Lower leg skin (tissue), 3 donors: Measurements from ENCODE around the gene TTC7B.

Source experiments
- POLR2A ChIP-seq, 2 donors: fragments of 450-650 bp; IDR thresholded peaks; one replicate each; pipeline ENCODE4 v1.6.1; 2016 to 2017; ENCODE audit warnings: antibody characterized with exemption in 2 of 2, mild to moderate bottlenecking in 1 of 2, moderate library complexity in 1 of 2
- TF ChIP-seq, protein P1 (sequence below), 3 donors: fragments of 450-650 bp; IDR thresholded peaks; one replicate each; pipeline ENCODE4 v1.5.1; 2016; ENCODE audit warnings: antibody characterized with exemption in 3 of 3, mild to moderate bottlenecking in 3 of 3, moderate library complexity in 2 of 3

DNA sequence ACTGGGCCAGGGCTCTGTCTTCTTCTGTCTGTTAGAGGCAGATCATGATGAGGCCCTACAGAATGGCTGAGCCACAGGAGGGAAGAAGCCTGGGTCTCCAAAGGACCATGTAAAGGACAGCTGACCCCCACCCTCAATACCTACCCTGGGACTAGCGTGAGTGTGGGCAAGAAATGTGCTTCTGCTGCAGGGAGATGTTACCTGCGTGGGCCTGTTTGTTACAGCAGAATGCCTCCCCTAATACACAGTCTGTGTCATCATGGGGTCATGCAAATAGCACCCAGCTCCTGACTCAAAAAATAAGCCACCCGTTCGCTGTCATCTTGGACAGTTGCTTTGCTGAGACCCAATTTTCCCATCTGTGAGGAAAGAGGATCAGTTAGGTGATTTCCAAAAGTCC lies 328.8 kb downstream of the TTC7B start:
- TF ChIP-seq POLR2A (IDR thresholded peaks at IDR 0.05) = no peak
- TF ChIP-seq, protein P1, sequence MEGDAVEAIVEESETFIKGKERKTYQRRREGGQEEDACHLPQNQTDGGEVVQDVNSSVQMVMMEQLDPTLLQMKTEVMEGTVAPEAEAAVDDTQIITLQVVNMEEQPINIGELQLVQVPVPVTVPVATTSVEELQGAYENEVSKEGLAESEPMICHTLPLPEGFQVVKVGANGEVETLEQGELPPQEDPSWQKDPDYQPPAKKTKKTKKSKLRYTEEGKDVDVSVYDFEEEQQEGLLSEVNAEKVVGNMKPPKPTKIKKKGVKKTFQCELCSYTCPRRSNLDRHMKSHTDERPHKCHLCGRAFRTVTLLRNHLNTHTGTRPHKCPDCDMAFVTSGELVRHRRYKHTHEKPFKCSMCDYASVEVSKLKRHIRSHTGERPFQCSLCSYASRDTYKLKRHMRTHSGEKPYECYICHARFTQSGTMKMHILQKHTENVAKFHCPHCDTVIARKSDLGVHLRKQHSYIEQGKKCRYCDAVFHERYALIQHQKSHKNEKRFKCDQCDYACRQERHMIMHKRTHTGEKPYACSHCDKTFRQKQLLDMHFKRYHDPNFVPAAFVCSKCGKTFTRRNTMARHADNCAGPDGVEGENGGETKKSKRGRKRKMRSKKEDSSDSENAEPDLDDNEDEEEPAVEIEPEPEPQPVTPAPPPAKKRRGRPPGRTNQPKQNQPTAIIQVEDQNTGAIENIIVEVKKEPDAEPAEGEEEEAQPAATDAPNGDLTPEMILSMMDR (IDR thresholded peaks at IDR 0.05) = no peak
